ENCODE data around the gene GDNF. TPM values are rescaled to one million over a fixed set of nuclear protein-coding genes. Genes with fewer than 3 reads are reported as not detected.
"Not testable (repeated sequence)": the region's sequence is repeated elsewhere in the genome, so short reads cannot be mapped to it uniquely, and the experiment has no call there.

The GDNF gene
- total and polyA plus RNA-seq, 3 experiments from 2014 or later = not detected

DNA sequence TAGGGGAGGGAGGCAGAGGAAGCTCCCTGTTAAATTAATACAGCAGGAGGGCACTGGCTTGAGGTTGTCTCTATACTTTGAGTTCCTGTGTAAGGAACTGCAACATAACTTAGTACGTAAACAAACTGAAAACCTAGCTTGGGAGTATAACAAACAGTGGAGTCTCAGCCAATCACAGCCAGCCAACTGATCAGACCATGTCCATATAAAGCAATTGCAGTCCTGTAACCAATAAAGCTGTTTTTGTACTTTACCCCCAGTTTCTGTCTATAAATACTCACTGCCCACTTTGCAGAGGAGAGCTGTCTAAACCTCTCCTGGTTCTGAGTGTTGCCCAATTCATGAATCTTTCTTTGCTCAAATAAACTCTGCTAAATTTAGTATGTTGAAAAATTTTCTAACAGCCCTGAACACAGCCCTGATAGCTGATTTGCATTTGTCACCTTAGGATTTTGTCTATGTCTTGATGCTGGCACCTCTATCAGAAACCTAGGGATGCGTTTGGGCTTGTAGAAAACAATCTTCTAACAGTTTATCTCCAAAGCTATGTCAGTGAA is 39.9 kb downstream of the GDNF start:
- no peak for DNase-seq
- Histone ChIP-seq H3K27me3 (ENCODE audit: insufficient read depth, low read length, poor library complexity, severe bottlenecking) (no peaks in the 10 kb centered on the region), H3K4me1 (ENCODE audit: insufficient read depth, low read length) (no peaks in the 10 kb centered on the region), H3K27ac (ENCODE audit: low read depth, low read length) (no peak overlapping the region), H3K4me3 (ENCODE audit: low read length) (no peak overlapping the region), H3K9me3 (ENCODE audit: low read length) (no peaks in the 10 kb centered on the region), H3K36me3 (ENCODE audit: insufficient read depth, low read length) (no peaks in the 10 kb centered on the region)
- no peaks in the 10 kb centered on the region for H3K36me3 Mint-ChIP-seq
- no peaks in the 10 kb centered on the region for H3K4me1 Mint-ChIP-seq
- POLR2A ChIA-PET = no interaction called here
- peaks cover 0 to 3% of the 10 kb centered on the region in 2 donors for H3K27me3 Mint-ChIP-seq
- peaks cover 4 to 14% (median 5%) of the 10 kb centered on the region in 5 donors for H3K9me3 Mint-ChIP-seq
- no peak overlapping the region for H3K4me3 Mint-ChIP-seq
- CTCF ChIA-PET = interaction anchor here (1.6 kb wide), 1 partner anchor 11 kb away, joined by 4 read pairs; no protein-coding TSS in a partner anchor
- H3K27ac Mint-ChIP-seq = peak overlapping the region in 1 of 8 donors; percentile 34

DNA sequence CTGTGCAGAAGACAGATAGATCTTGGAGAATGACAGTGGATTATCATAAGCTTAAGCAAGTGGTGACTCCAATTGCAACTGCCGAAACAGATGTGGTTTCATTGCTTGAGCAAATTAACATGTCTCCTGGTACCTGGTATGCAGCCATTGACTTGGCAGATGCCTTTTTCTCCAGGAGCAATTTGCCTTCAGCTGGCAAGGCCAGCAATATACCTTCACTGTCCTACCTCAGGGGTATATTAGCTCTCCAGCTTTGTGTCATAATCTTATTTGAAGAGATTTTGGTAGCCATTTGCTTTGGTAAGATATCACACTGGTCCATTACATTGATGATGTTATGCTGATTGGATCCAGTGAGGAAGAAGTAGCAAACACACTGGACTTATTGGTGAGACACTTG is 43.4 kb downstream of the GDNF start:
- POLR2A ChIA-PET, H3K36me3 Mint-ChIP-seq, H3K4me1 Mint-ChIP-seq: not testable (repeated sequence)

DNA sequence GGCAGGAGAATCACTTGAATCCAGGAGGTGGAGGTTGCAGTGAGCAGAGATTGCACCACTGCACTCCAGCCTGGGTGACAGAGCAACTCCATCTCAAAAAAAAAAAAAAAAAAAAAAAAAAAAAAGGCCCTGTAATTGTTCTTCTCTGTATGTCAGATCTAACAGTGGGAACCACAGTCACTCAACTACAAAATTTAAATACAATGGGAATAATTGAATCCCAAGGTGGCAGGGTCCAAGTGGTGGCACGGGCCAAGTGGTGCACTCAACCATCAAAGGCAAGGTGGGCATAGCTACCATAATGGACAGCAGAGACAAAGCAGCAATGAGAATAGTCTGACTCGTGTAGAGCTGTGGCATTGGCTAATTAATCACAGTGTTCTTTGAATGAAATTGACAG is 44.5 kb downstream of the GDNF start:
- H3K4me3 Mint-ChIP-seq; H3K27me3 ChIP-seq (ENCODE audit: insufficient read depth, low read length, poor library complexity, severe bottlenecking); H3K9me3 ChIP-seq (ENCODE audit: low read length); H3K4me1 Mint-ChIP-seq; H3K36me3 Mint-ChIP-seq; H3K27ac Mint-ChIP-seq; DNase-seq; H3K4me1 ChIP-seq (ENCODE audit: insufficient read depth, low read length); H3K27ac ChIP-seq (ENCODE audit: low read depth, low read length); H3K4me3 ChIP-seq (ENCODE audit: low read length); H3K36me3 ChIP-seq (ENCODE audit: insufficient read depth, low read length); CTCF ChIA-PET; POLR2A ChIA-PET: not testable (repeated sequence)
- Mint-ChIP-seq H3K27me3 (peaks cover 14 to 17% of the 10 kb centered on the region in 2 donors), H3K9me3 (peaks cover 4 to 23% (median 20%) of the 10 kb centered on the region in 5 donors)

More for the DNA sequence above, 43.4 kb downstream of the GDNF start:
- H3K4me1 ChIP-seq (ENCODE audit: insufficient read depth, low read length); H3K4me3 ChIP-seq (ENCODE audit: low read length); H3K27ac Mint-ChIP-seq; H3K36me3 ChIP-seq (ENCODE audit: insufficient read depth, low read length); H3K27me3 ChIP-seq (ENCODE audit: insufficient read depth, low read length, poor library complexity, severe bottlenecking); H3K27ac ChIP-seq (ENCODE audit: low read depth, low read length); H3K4me3 Mint-ChIP-seq; DNase-seq; H3K9me3 ChIP-seq (ENCODE audit: low read length); CTCF ChIA-PET: not testable (repeated sequence)
- Mint-ChIP-seq H3K9me3 (peaks cover 4 to 23% (median 17%) of the 10 kb centered on the region in 5 donors), H3K27me3 (peaks cover 10 to 17% of the 10 kb centered on the region in 2 donors)

DNA sequence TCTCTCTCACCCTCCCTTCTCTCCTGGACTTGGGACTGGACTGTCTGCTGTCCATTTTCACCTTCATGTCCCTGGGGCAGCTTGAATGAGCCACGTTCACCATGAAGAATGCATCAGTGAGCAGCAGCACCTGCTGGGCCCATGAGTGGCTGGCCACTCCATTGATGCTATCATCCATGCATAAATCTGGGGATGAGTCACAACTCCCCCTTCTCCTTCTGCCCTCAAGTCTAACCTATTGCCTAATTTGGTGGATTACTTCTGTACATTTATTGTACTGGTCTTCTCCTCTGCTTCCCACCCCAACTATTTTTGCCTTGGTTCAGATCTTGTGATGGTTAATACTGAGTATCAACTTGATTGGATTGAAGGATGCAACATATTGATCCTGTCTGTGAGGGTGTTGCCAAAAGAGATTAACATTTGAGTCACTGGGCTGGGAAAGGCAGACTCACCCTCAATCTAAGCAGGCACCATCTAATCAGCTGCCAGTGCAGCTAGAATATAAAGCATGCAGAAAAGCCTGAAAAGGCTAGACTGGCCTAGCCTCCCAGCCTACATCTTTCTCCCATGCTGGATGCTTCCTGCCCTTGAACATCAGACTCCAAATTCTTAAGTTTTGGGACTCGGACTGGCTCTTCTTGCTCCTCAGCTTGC is 46.7 kb downstream of the GDNF start:
- Mint-ChIP-seq H3K36me3 (peaks cover 0 to 4% (median 2%) of the 10 kb centered on the region in 3 donors), H3K27ac (no peak overlapping the region), H3K9me3 (peaks cover 4 to 24% (median 18%) of the 10 kb centered on the region in 5 donors), H3K4me3 (no peak overlapping the region), H3K27me3 (peaks cover 14 to 25% of the 10 kb centered on the region in 2 donors), H3K4me1 (no peaks in the 10 kb centered on the region)
- H3K36me3 ChIP-seq (ENCODE audit: insufficient read depth, low read length) = no peaks in the 10 kb centered on the region
- no peaks in the 10 kb centered on the region for H3K9me3 ChIP-seq (ENCODE audit: low read length)
- no peaks in the 10 kb centered on the region for H3K27me3 ChIP-seq (ENCODE audit: insufficient read depth, low read length, poor library complexity, severe bottlenecking)
- POLR2A ChIA-PET = no interaction called here
- no peak overlapping the region for H3K4me3 ChIP-seq (ENCODE audit: low read length)
- no peak overlapping the region for H3K27ac ChIP-seq (ENCODE audit: low read depth, low read length)
- no peaks in the 10 kb centered on the region for H3K4me1 ChIP-seq (ENCODE audit: insufficient read depth, low read length)
- CTCF ChIA-PET = no interaction called here
- DNase-seq = no peak

DNA sequence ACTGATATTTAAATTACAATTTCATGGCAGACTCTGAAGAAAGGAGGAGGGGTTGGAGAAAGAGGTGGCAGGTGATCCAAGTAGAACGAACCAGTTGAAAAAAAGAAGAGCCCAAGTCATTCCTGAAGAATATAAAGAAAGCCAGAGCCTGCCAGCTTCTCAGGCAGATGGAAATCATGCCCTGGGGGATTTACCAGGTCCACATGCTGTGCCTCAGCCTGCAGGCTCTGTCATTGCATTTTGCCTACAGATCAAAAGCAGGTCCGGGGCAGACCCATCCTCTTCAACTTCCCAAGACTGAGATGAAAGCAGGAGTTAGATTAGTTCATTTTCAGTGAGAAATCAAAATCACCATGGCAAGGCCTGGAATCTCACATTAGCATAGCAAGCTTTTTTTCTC is 48.5 kb downstream of the GDNF start:
- Mint-ChIP-seq H3K27ac (no peak overlapping the region), H3K4me3 (no peak overlapping the region), H3K36me3 (peaks cover 0 to 4% (median 2%) of the 10 kb centered on the region in 3 donors), H3K4me1 (no peaks in the 10 kb centered on the region), H3K27me3 (peaks cover 14 to 28% of the 10 kb centered on the region in 2 donors), H3K9me3 (peaks cover 4 to 24% (median 16%) of the 10 kb centered on the region in 5 donors)
- Histone ChIP-seq H3K4me3 (ENCODE audit: low read length) (no peak overlapping the region), H3K4me1 (ENCODE audit: insufficient read depth, low read length) (no peaks in the 10 kb centered on the region), H3K27ac (ENCODE audit: low read depth, low read length) (no peak overlapping the region), H3K27me3 (ENCODE audit: insufficient read depth, low read length, poor library complexity, severe bottlenecking) (no peaks in the 10 kb centered on the region), H3K9me3 (ENCODE audit: low read length) (no peaks in the 10 kb centered on the region), H3K36me3 (ENCODE audit: insufficient read depth, low read length) (no peaks in the 10 kb centered on the region)
- DNase-seq = no peak
- ChIA-PET CTCF (no interaction called here), POLR2A (no interaction called here)

DNA sequence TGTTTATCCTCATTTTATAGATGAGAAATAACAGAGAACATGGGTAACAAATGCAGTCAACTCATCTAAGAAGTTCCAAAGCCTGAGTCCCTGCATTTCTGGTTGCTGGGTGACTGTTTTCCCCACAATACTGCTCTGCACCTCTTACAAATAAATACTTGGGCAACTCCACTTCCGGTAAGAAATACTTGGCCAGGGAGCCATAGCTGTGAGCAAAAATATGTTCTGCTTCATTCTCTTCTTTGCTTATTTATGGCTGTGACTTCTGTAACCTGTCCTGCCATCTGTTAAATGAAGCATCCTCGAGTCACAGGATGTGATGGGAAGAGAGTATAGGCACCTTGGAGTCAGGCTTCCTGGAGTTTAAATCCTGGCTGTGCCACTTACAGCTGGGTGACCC is 49.9 kb downstream of the GDNF start:
- H3K4me3 ChIP-seq (ENCODE audit: low read length) = no peak overlapping the region
- Mint-ChIP-seq H3K27me3 (peaks cover 13 to 32% of the 10 kb centered on the region in 2 donors), H3K27ac (no peak overlapping the region), H3K4me1 (no peaks in the 10 kb centered on the region), H3K9me3 (peaks cover 0 to 20% (median 11%) of the 10 kb centered on the region in 5 donors), H3K4me3 (no peak overlapping the region), H3K36me3 (peaks cover 0 to 4% (median 2%) of the 10 kb centered on the region in 3 donors)
- DNase-seq = no peak
- no peaks in the 10 kb centered on the region for H3K4me1 ChIP-seq (ENCODE audit: insufficient read depth, low read length)
- H3K27ac ChIP-seq (ENCODE audit: low read depth, low read length) = no peak overlapping the region
- ChIA-PET POLR2A (no interaction called here), CTCF (no interaction called here)
- H3K9me3 ChIP-seq (ENCODE audit: low read length) = no peaks in the 10 kb centered on the region
- H3K36me3 ChIP-seq (ENCODE audit: insufficient read depth, low read length) = no peaks in the 10 kb centered on the region
- no peaks in the 10 kb centered on the region for H3K27me3 ChIP-seq (ENCODE audit: insufficient read depth, low read length, poor library complexity, severe bottlenecking)

DNA sequence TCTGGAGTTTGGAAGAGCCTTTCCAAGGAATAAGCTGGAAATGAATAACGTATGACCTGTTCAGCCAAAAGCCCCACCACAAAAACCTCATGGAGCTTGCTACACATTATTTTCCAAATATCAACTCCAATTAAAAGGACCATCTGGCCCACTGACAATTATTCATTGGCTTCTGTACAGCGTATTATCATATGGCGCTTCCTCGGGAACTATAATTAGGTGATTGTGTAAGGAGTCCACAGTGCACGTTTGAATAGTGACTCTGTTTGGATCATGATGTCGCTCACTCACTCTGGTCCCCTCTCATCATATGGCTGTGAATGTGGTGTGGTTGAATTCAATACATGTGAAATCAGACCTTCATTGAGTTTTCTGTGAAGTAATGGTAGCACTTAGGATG is 52.1 kb downstream of the GDNF start:
- H3K4me1 Mint-ChIP-seq = no peaks in the 10 kb centered on the region
- ChIA-PET CTCF (no interaction called here), POLR2A (no interaction called here)
- no peaks in the 10 kb centered on the region for H3K4me1 ChIP-seq (ENCODE audit: insufficient read depth, low read length)
- H3K27ac Mint-ChIP-seq = no peak overlapping the region
- no peaks in the 10 kb centered on the region for H3K27me3 ChIP-seq (ENCODE audit: insufficient read depth, low read length, poor library complexity, severe bottlenecking)
- no peak for DNase-seq
- H3K9me3 ChIP-seq (ENCODE audit: low read length) = no peaks in the 10 kb centered on the region
- H3K9me3 Mint-ChIP-seq = peaks cover 0 to 10% (median 3%) of the 10 kb centered on the region in 5 donors
- no peak overlapping the region for H3K4me3 ChIP-seq (ENCODE audit: low read length)
- H3K27ac ChIP-seq (ENCODE audit: low read depth, low read length) = no peak overlapping the region
- no peak overlapping the region for H3K4me3 Mint-ChIP-seq
- H3K36me3 ChIP-seq (ENCODE audit: insufficient read depth, low read length) = no peaks in the 10 kb centered on the region
- H3K27me3 Mint-ChIP-seq = peaks cover 9 to 19% of the 10 kb centered on the region in 2 donors
- peaks cover 0 to 4% (median 0%) of the 10 kb centered on the region in 3 donors for H3K36me3 Mint-ChIP-seq

DNA sequence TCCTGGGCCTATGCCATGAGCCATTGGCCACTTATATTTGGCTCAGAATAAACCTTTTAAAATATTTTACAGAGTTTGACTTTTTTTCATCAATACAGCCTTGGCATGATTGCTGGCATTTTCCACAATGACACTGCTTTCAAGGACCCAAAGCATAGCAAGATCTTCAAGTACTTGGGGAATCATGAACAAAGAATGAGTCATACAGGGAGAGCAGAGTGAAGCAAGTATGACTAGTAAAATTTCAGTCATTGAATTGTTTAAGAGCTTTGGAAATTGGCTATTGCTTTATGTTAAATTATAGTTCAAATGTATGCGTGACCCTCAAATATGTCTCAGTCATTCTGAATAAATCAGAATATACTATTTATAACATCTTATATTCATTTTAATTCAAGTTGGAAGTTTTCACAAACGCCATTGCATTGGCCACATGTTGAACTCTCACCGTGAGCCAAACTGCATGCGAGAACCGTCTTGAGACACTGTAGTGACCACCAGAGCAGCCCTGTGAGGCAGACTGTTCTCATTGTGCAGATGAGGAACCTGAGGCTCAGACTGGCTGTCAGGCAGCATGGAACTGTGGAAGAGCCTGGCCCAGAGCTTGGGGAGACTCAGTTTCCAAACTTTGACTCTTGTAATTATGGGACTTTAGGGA is 52.9 kb downstream of the GDNF start:
- DNase-seq = no peak
- CTCF ChIA-PET = no interaction called here
- no peak overlapping the region for H3K4me3 ChIP-seq (ENCODE audit: low read length)
- H3K4me1 ChIP-seq (ENCODE audit: insufficient read depth, low read length) = no peaks in the 10 kb centered on the region
- H3K27me3 ChIP-seq (ENCODE audit: insufficient read depth, low read length, poor library complexity, severe bottlenecking) = no peaks in the 10 kb centered on the region
- Mint-ChIP-seq H3K4me3 (no peak overlapping the region), H3K27ac (no peak overlapping the region), H3K9me3 (peaks cover 0 to 10% (median 3%) of the 10 kb centered on the region in 5 donors), H3K27me3 (peaks cover 8 to 19% of the 10 kb centered on the region in 2 donors), H3K4me1 (no peaks in the 10 kb centered on the region), H3K36me3 (peaks cover 0 to 4% (median 0%) of the 10 kb centered on the region in 3 donors)
- H3K9me3 ChIP-seq (ENCODE audit: low read length) = no peaks in the 10 kb centered on the region
- POLR2A ChIA-PET = no interaction called here
- no peaks in the 10 kb centered on the region for H3K36me3 ChIP-seq (ENCODE audit: insufficient read depth, low read length)
- no peak overlapping the region for H3K27ac ChIP-seq (ENCODE audit: low read depth, low read length)
